Transverse colon (tissue), 4 donors: ENCODE results near the gene SERF2. TPM values are rescaled to one million over a fixed set of nuclear protein-coding genes. Genes with fewer than 3 reads are reported as not detected.

Experiments used
- DNase-seq: peaks from one replicate; pipeline ENCODE4 v3.0.0-alpha.2; 2019
- H3K27ac ChIP-seq, 4 donors: fragments of 200-600 bp; sonication (generic); 2 replicates each; pipeline ENCODE4 v1.5.1; 2016 to 2018; ENCODE audit warnings: inconsistent platforms in 4 of 4
- H3K27me3 ChIP-seq: fragments of 200-600 bp; sonication (generic); 2 replicates; pipeline ENCODE4 v1.5.1; 2017; ENCODE audit warnings: inconsistent platforms
- H3K36me3 ChIP-seq, 4 donors: fragments of 200-600 bp; sonication (generic); 2 replicates each; pipeline ENCODE4 v1.5.1; 2017 to 2019; ENCODE audit warnings: inconsistent platforms in 4 of 4
- H3K4me1 ChIP-seq, 4 donors: fragments of 200-600 bp; sonication (generic); 2 replicates each; pipeline ENCODE4 v1.5.1; 2017 to 2020; ENCODE audit warnings: inconsistent platforms in 4 of 4
- H3K4me3 ChIP-seq, 4 donors: fragments of 200-600 bp; sonication (generic); 1 replicate in 1 of 4; 2 replicates in 3 of 4; pipeline versions ENCODE4 v1.5.1 to v1.6.1; 2017 to 2019; ENCODE audit warnings: inconsistent platforms in 4 of 4
- H3K9me3 ChIP-seq, 2 donors: fragments of 200-600 bp; sonication (generic); 2 replicates each; pipeline ENCODE4 v1.5.1; 2017 to 2019; ENCODE audit warnings: inconsistent platforms in 2 of 2
- CTCF ChIP-seq, 5 experiments: fragments of 200-600 bp in 3 of 5; fragments of 450-650 bp in 2 of 5; sonication (generic) in 3 of 5; IDR thresholded peaks; 1 replicate in 2 of 5; 2 replicates in 3 of 5; pipeline ENCODE4 v1.5.1; 2016 to 2017; ENCODE audit warnings: antibody characterized with exemption in 5 of 5, inconsistent platforms in 3 of 5, mild to moderate bottlenecking in 2 of 5, moderate library complexity in 1 of 5
- EP300 ChIP-seq: sonication (generic); formaldehyde crosslinking; IDR thresholded peaks from one replicate; pipeline ENCODE4 v1.6.1; 2017; ENCODE audit warnings: antibody characterized with exemption, low read depth
- POLR2A ChIP-seq: fragments of 450-650 bp; IDR thresholded peaks from one replicate; pipeline ENCODE4 v1.6.1; 2016; ENCODE audit warnings: antibody characterized with exemption, mild to moderate bottlenecking, moderate library complexity
- POLR2AphosphoS5 ChIP-seq, 3 donors: sonication (generic); formaldehyde crosslinking; IDR thresholded peaks; one replicate each; pipeline ENCODE4 v1.6.1; 2016; ENCODE audit warnings: antibody characterized with exemption in 3 of 3
- in situ Hi-C, 4 donors: fragments of 200-750 bp; cut with MboI; loops; one replicate each; pipeline versions ENCODE4 v1.15.0 to v1.15.1; 2017; ENCODE audit warnings: low sequenced_read_pairs in 3 of 4, low pct_ligation_motif_present in 1 of 4, low pct_unique_long_range_greater_than_20kb in 1 of 4
- intact Hi-C: fragments of 100-400 bp; cut with DNase I; formaldehyde crosslinking; loops from one replicate; pipeline ENCODE4 v1.15.1; 2023; ENCODE audit warnings: low total_unique reads
- small RNA-seq, 4 donors: library from RNA; depleted of rRNA; stranded (forward); fragments of <200 nt; gene quantifications; one replicate each; pipeline ENCODE3, GENCODE V24; 2016
- total RNA-seq, 4 donors: library from RNA; depleted of rRNA; stranded (reverse); fragments of >200 nt; gene quantifications; one replicate each; pipeline ENCODE4 v1.1.0, GENCODE V29; 2016

SERF2 gene
- total RNA-seq, 4 donors from 2014 or later: 663 to 1,001 (median 825) TPM

DNA sequence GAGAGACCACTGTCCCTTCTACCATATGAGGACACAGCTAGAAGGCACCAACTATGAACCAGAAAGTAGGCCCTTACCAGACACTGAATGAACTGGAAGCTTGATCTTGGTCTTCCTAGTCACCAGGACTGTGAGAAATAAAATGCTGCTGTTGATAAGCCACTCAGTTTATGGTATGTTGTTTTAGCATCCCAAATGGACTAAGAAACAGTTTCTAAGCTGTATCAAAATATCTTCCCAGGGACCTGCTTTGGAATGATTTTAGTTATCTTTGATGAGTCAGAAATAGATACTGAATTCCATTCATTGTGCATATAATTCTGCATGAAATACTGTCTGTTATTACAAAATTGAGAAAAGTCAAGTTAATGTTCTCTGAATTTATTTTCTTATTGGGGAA lies 53.3 kb downstream of the SERF2 start:
- in situ Hi-C loops (no loop called here), intact Hi-C loops (no loop called here)
- Histone ChIP-seq H3K4me1 (no peaks in the 10 kb centered on the region), H3K27me3 (no peaks in the 10 kb centered on the region), H3K36me3 (peaks cover 0 to 8% (median 0%) of the 10 kb centered on the region in 4 donors), H3K9me3 (no peaks in the 10 kb centered on the region), H3K4me3 (no peak overlapping the region), H3K27ac (no peak overlapping the region)
- no peak for DNase-seq
- no peak for TF ChIP-seq CTCF (IDR thresholded peaks at IDR 0.05)
- TF ChIP-seq EP300: no peak
- TF ChIP-seq POLR2AphosphoS5 (IDR thresholded peaks at IDR 0.05): no peak
- TF ChIP-seq POLR2A: no peak

Small RNA genes within 50 kb of the gene (small RNA-seq; reads per million reads assigned to genes)
- 0 reads per million in 4 donors for gene MIR1282

Other genes starting within 250 kb of the SERF2 start
- gene PPIP5K1, start 202.1 kb upstream of the SERF2 start, total RNA-seq: 100 to 1,000 TPM in 1 of 4 donors, 10 to 100 TPM in 3; 60.5 to 273 (median 84.0) TPM
- 100 to 1,000 TPM; 134 to 333 (median 187) TPM for gene CKMT1B, start 198.3 kb upstream of the SERF2 start, total RNA-seq
- gene STRC, start 173.5 kb upstream of the SERF2 start, total RNA-seq: 10 to 100 TPM in 1 of 4 donors, 1 to 10 TPM in 1, under 1 TPM in 1, not detected in 1; 0.41 to 20.3 (median 1.4) TPM
- gene CATSPER2, start 143.5 kb upstream of the SERF2 start, total RNA-seq: 10 to 100 TPM in 2 of 4 donors, 1 to 10 TPM in 2; 4.9 to 58.1 (median 11.6) TPM
- gene CKMT1A, start 98.5 kb upstream of the SERF2 start, total RNA-seq: 100 to 1,000 TPM; 103 to 213 (median 149) TPM
- gene PDIA3, start 45.9 kb upstream of the SERF2 start, total RNA-seq: 100 to 1,000 TPM in 2 of 4 donors, 10 to 100 TPM in 2; 29.5 to 115 (median 98.6) TPM
- 10 to 100 TPM in 3 of 4 donors, 1 to 10 TPM in 1; 4.4 to 59.4 (median 32.6) TPM for gene ELL3, start 15.4 kb upstream of the SERF2 start, total RNA-seq
- gene SERINC4, start 7.9 kb downstream of the SERF2 start, total RNA-seq: not detected
- 10 to 100 TPM; 10.6 to 41.1 (median 27.5) TPM for gene HYPK, start 8.3 kb downstream of the SERF2 start, total RNA-seq
- gene MFAP1, start 32.4 kb downstream of the SERF2 start, total RNA-seq: 10 to 100 TPM in 3 of 4 donors, 1 to 10 TPM in 1; 9.8 to 32.9 (median 16.3) TPM
- gene WDR76, start 34.7 kb downstream of the SERF2 start, total RNA-seq: 1 to 10 TPM in 2 of 4 donors, under 1 TPM in 1, not detected in 1; 0.20 to 4.8 (median 2.7) TPM